ENCODE data around the gene HSD17B13.
"Not testable (repeated sequence)": the region's sequence is repeated elsewhere in the genome, so short reads cannot be mapped to it uniquely, and the experiment has no call there.

HSD17B13 gene

GRCh38 chr4:87315000-87315399 lies 7.7 kb downstream of the HSD17B13 start:
- not testable (repeated sequence) for DNase-seq

GRCh38 chr4:87313756-87314155 lies 8.9 kb downstream of the HSD17B13 start:
- DNase-seq: no peak

- DNase-seq: no peak
Observed at GRCh38 chr4:87311684-87312083, 11.0 kb downstream of the HSD17B13 start.

GRCh38 chr4:87310691-87311335 lies 11.9 kb downstream of the HSD17B13 start:
- DNase-seq: no peak

GRCh38 chr4:87309625-87310024 lies 13.1 kb downstream of the HSD17B13 start:
- DNase-seq: no peak

GRCh38 chr4:87306056-87306455 lies 16.6 kb downstream of the HSD17B13 start:
- DNase-seq: no peak

GRCh38 chr4:87305562-87305961 lies 17.1 kb downstream of the HSD17B13 start:
- DNase-seq: no peak

GRCh38 chr4:87304745-87305432 lies 17.8 kb downstream of the HSD17B13 start:
- no peak for DNase-seq

GRCh38 chr4:87299898-87300297 lies 22.8 kb downstream of the HSD17B13 start:
- DNase-seq: no peak

- no peak for DNase-seq
Observed at GRCh38 chr4:87298362-87298761, 24.3 kb downstream of the HSD17B13 start.

- DNase-seq: not testable (repeated sequence)
Observed at GRCh38 chr4:87294911-87295310, 27.8 kb downstream of the HSD17B13 start.

- DNase-seq: not testable (repeated sequence)
Observed at GRCh38 chr4:87293889-87294288, 28.8 kb downstream of the HSD17B13 start.

- DNase-seq: no peak
Observed at GRCh38 chr4:87286970-87287369, 35.7 kb downstream of the HSD17B13 start.

- DNase-seq: not testable (repeated sequence)
Observed at GRCh38 chr4:87284268-87284667, 38.4 kb downstream of the HSD17B13 start.

- no peak for DNase-seq
Observed at GRCh38 chr4:87283151-87283550, 39.5 kb downstream of the HSD17B13 start.

GRCh38 chr4:87281603-87282002 lies 41.1 kb downstream of the HSD17B13 start:
- DNase-seq: no peak

GRCh38 chr4:87278335-87278794 lies 44.3 kb downstream of the HSD17B13 start:
- DNase-seq: no peak

- no peak for DNase-seq
Observed at GRCh38 chr4:87275311-87275710, 47.4 kb downstream of the HSD17B13 start.

- DNase-seq: no peak
Observed at GRCh38 chr4:87274803-87275202, 47.9 kb downstream of the HSD17B13 start.

GRCh38 chr4:87274327-87274726 lies 48.4 kb downstream of the HSD17B13 start:
- DNase-seq: no peak

- no peak for DNase-seq
Observed at GRCh38 chr4:87270825-87271224, 51.9 kb downstream of the HSD17B13 start.

- DNase-seq: no peak
Observed at GRCh38 chr4:87270144-87270543, 52.5 kb downstream of the HSD17B13 start.

GRCh38 chr4:87268411-87268810 lies 54.3 kb downstream of the HSD17B13 start:
- DNase-seq: no peak

GRCh38 chr4:87266986-87267385 lies 55.7 kb downstream of the HSD17B13 start:
- no peak for DNase-seq

- DNase-seq: no peak
Observed at GRCh38 chr4:87262886-87263285, 59.8 kb downstream of the HSD17B13 start.
